Psoas muscle (tissue), 8 donors: ENCODE measurements around the gene SPARCL1. TPM values are rescaled to one million over a fixed set of nuclear protein-coding genes. Genes with fewer than 3 reads are reported as not detected.

Experiments used
- ATAC-seq, 4 donors: fragments of 200-7000 bp; cut with Tn5 transposase; one replicate each; pipeline ENCODE4 v1.9.1; 2020; ENCODE audit warnings: moderate library complexity in 3 of 4, mild to moderate bottlenecking in 2 of 4
- DNase-seq, 2 donors: peaks; one replicate each; pipeline ENCODE4 v3.0.0-alpha.2; 2020
- H3K27ac ChIP-seq: fragments of 200-600 bp; one replicate; pipeline ENCODE4 v1.8.0; 2022
- H3K27me3 ChIP-seq, 3 donors: fragments of 200-600 bp in 1 of 3; one replicate each; pipeline versions ENCODE4 v1.6.1 to v1.8.0; 2013 to 2022; ENCODE audit warnings: low read length in 2 of 3, mild to moderate bottlenecking in 2 of 3, moderate library complexity in 1 of 3; ENCODE audit not compliant: insufficient read depth in 3 of 3
- H3K36me3 ChIP-seq, 2 donors: fragments of 200-600 bp in 1 of 2; one replicate each; pipeline versions ENCODE4 v1.6.1 to v1.8.0; 2013 to 2022; ENCODE audit warnings: low read depth in 1 of 2, mild to moderate bottlenecking in 1 of 2, moderate library complexity in 1 of 2; ENCODE audit not compliant: insufficient read depth in 1 of 2
- H3K4me1 ChIP-seq: fragments of 200-600 bp; one replicate; pipeline ENCODE4 v1.8.0; 2022
- H3K4me3 ChIP-seq: fragments of 200-600 bp; one replicate; pipeline ENCODE4 v1.8.0; 2022; ENCODE audit warnings: mild to moderate bottlenecking
- H3K9me3 ChIP-seq: fragments of 200-600 bp; one replicate; pipeline ENCODE4 v1.8.0; 2022
- WGBS, 3 donors: extraction: QIAGEN DNeasy Blood & Tissue Kit; methylation state at CpG; one replicate each; pipeline versions ENCODE4 v1.1.6 to v1.1.7; 2013; 5-methylcytosine and 5-hydroxymethylcytosine counted together
- intact Hi-C, 2 donors: fragments of 100-400 bp; cut with DNase I; formaldehyde crosslinking; loops; one replicate each; pipeline versions ENCODE4 v1.11.0 to v1.14.2; 2022
- polyA plus RNA-seq, 3 donors: library from polyadenylated mRNA; stranded (reverse); fragments of 200-250 nt; gene quantifications; one replicate each; pipeline ENCODE4 v1.2.3, GENCODE V29; 2013
- total RNA-seq, 4 donors: library from RNA; stranded (reverse); fragmentation: NEBNext Ultra II Directional in 2 of 4; extraction: Animal tissue kit (Norgen Biotek cat#: 25700) in 2 of 4; gene quantifications; one replicate each; pipeline versions ENCODE4 v1.2.1 to v1.2.4, GENCODE V29; 2021 to 2023
- TF ChIP-seq, protein P1 (sequence below): fragments of 200-600 bp; IDR thresholded peaks from one replicate; pipeline ENCODE4 v1.8.0; 2022; ENCODE audit warnings: antibody characterized with exemption
- donor health status: healthy with polysubstance abuse.
- donor health status: DM: no; HTN: no; CAD: no; lungs with moderate emphysema.
- donor health status: Bipolar disorder and iron deficiency.
- donor health status: healthy.
- donor health status: DM: yes; HTN: yes; CAD: no.
- donor health status: DM: no; HTN: no; CAD: no.
- donor health status: DM: no; HTN: no; CAD: no.
- donor health status: DM: yes; HTN: yes; CAD: no.

Gene SPARCL1
- total and polyA plus RNA-seq, 7 donors: 117 to 267 (median 188) TPM

DNA sequence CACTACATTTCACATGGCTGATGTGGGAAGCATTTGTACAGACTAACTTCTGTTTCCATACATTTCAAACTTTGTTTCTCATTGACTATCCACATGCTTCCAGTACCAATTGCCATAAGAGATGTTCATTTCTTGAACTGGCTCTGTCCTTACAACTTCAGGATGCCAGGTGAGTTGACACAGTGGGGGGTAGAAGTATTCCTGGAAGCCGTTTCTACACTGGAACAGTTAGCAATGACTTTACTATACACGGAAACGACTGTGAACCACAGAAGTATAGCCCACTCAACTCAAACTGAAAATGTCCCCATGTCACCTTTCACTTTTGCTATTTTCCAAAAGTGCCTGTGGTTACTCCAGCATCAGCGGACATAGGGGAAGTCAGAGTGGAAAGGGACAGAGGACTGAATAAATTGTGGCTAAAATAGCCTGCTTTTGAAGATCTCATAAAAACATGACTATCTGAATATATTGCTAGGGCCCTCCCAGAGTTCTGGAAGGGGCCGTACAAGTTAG, 41.2 kb upstream of the SPARCL1 start:
- WGBS, 3 donors: 83 to 87% (median 86%) methylated on average over 5 of the region's 5 CpGs
- TF ChIP-seq, protein P1, sequence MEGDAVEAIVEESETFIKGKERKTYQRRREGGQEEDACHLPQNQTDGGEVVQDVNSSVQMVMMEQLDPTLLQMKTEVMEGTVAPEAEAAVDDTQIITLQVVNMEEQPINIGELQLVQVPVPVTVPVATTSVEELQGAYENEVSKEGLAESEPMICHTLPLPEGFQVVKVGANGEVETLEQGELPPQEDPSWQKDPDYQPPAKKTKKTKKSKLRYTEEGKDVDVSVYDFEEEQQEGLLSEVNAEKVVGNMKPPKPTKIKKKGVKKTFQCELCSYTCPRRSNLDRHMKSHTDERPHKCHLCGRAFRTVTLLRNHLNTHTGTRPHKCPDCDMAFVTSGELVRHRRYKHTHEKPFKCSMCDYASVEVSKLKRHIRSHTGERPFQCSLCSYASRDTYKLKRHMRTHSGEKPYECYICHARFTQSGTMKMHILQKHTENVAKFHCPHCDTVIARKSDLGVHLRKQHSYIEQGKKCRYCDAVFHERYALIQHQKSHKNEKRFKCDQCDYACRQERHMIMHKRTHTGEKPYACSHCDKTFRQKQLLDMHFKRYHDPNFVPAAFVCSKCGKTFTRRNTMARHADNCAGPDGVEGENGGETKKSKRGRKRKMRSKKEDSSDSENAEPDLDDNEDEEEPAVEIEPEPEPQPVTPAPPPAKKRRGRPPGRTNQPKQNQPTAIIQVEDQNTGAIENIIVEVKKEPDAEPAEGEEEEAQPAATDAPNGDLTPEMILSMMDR: no peak
- H3K27ac ChIP-seq: no peak overlapping the region
- H3K36me3 ChIP-seq: no peaks in the 10 kb centered on the region
- ATAC-seq (no peak), DNase-seq (no peak)
- no peaks in the 10 kb centered on the region for H3K27me3 ChIP-seq
- intact Hi-C loops: no loop called here
- H3K9me3 ChIP-seq: no peaks in the 10 kb centered on the region
- no peak overlapping the region for H3K4me3 ChIP-seq
- no peaks in the 10 kb centered on the region for H3K4me1 ChIP-seq

DNA sequence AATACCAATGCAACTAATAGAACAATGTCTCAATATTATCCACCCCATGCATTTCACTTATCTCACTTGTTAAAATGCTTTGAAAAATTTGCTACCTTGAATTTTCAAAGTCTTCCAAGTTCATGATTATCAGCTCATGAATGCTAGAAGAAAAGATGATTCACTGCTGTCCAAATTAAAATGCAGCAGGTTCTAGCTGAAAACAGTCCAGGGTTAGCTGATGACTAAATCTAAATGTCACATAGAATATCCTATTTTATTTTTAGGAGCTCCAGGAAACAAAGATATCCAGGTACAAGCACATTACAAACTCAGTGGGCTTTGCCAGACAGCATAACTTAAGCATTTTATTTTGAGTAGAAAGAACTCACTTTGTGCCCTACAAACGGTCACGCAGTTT, 38.0 kb upstream of the SPARCL1 start:
- Histone ChIP-seq H3K4me1 (no peaks in the 10 kb centered on the region), H3K36me3 (no peaks in the 10 kb centered on the region), H3K9me3 (no peaks in the 10 kb centered on the region), H3K27me3 (no peaks in the 10 kb centered on the region), H3K27ac (no peak overlapping the region), H3K4me3 (no peak overlapping the region)
- intact Hi-C loops: no loop called here
- TF ChIP-seq, protein P1: no peak
- ATAC-seq (no peak), DNase-seq (no peak)
- WGBS, 3 donors: 35 to 62% (median 36%) methylated on average over 2 of the region's 2 CpGs

DNA sequence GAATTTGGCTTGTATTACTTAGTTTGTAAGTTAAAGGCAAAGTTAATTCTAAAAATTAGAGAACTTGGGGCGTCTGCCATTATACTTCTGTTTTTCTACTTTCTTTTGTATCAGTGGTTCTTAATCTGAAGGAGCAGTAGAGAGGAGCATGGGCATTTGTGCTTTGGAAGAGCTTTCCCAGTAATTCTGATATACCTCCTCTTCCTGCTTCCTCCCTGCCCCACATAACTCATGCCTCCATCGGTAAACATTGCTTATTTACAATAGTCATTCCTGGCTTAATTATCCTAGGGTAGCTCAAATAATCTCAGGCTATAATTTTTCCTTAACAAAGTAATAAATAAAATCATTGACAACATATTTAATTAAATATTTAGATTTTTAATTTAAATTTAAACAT, 37.1 kb upstream of the SPARCL1 start:
- Histone ChIP-seq H3K4me3 (no peak overlapping the region), H3K27ac (no peak overlapping the region), H3K36me3 (no peaks in the 10 kb centered on the region), H3K9me3 (no peaks in the 10 kb centered on the region), H3K4me1 (no peaks in the 10 kb centered on the region), H3K27me3 (no peaks in the 10 kb centered on the region)
- WGBS, 3 donors: 66 to 68% (median 68%) methylated on average over 2 of the region's 2 CpGs
- intact Hi-C loops: no loop called here
- no peak for ATAC-seq
- DNase-seq: no peak
- TF ChIP-seq, protein P1: no peak

DNA sequence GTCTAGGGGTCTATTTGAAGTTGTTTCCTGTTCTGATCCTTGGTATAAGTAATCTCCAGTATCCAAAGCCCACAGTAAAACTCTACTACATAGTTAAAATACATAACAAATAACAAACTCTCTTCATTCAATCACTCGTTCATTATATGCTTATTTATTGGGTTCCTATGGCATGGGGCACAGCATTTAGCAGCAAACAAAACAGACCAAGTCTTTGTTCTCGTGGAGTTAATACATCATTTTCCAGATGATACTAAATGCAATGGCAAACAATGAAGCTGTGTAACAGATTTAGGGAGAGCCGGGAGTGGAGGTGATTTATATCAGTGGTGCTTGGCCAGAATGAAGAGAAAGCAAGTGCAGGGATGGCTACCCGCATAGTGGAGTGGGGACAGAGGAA, 36.6 kb upstream of the SPARCL1 start:
- no peaks in the 10 kb centered on the region for H3K4me1 ChIP-seq
- no peaks in the 10 kb centered on the region for H3K27me3 ChIP-seq
- H3K36me3 ChIP-seq: no peaks in the 10 kb centered on the region
- ATAC-seq (no peak), DNase-seq (no peak)
- H3K9me3 ChIP-seq: no peaks in the 10 kb centered on the region
- intact Hi-C loops: no loop called here
- WGBS, 3 donors: 79 to 89% (median 83%) methylated on average over 4 of the region's 4 CpGs
- H3K27ac ChIP-seq: no peak overlapping the region
- TF ChIP-seq, protein P1: no peak
- H3K4me3 ChIP-seq: no peak overlapping the region

DNA sequence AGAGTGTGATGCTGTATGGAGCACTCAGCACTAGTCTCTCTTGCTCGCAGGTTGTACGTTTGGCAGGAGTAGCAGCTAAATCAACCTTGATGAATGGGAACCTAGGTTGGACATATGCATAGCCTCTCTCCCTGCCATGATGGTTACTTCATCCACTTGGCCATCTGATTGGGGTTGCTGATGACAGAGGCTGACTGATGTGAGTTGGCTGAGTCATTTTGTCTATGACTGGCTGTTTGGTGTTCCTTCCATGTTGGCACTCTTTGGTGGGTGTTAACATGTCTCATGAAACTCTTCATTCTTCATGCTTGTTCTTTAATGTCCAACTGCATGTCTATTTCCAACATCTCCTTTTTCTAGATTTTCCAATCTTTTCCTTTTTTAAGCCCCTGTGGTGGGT, 31.6 kb upstream of the SPARCL1 start:
- ATAC-seq (no peak), DNase-seq (no peak)
- H3K27ac ChIP-seq: no peak overlapping the region
- no peaks in the 10 kb centered on the region for H3K36me3 ChIP-seq
- H3K4me3 ChIP-seq: no peak overlapping the region
- intact Hi-C loops: no loop called here
- H3K4me1 ChIP-seq: peaks cover 4% of the 10 kb centered on the region
- WGBS, 3 donors: 92 to 100% (median 97%) methylated on average over 2 of the region's 2 CpGs
- no peaks in the 10 kb centered on the region for H3K9me3 ChIP-seq
- TF ChIP-seq, protein P1: no peak
- no peaks in the 10 kb centered on the region for H3K27me3 ChIP-seq
